NCI-H460 (cell line): Measurements from ENCODE around the gene EPC1. TPM values are rescaled to one million over a fixed set of nuclear protein-coding genes. Genes with fewer than 3 reads are reported as not detected.
"Not testable (repeated sequence)": the region's sequence is repeated elsewhere in the genome, so short reads cannot be mapped to it uniquely, and the experiment has no call there.

Experiments used
- DNase-seq: peaks from one replicate; pipeline ENCODE4 v3.0.0-alpha.2; 2016; ENCODE audit warnings: low read depth; ENCODE audit errors: extremely low read depth
- small RNA-seq, 2 experiments: library from RNA; depleted of rRNA; stranded (forward); fragments of <200 nt; gene quantifications; one replicate each; pipeline ENCODE3, GENCODE V24; 2014
- total RNA-seq: library from RNA; depleted of rRNA; stranded (reverse); fragments of >200 nt; shearing (Covaris generic); gene quantifications from 2 replicates; pipeline ENCODE4 v1.2.3, GENCODE V29; 2014; rRNA removed

EPC1 gene
- total RNA-seq, 1 experiment from 2014 or later, result 14.4 TPM

- DNase-seq, result no peak
Measured at GRCh38 chr10:32240471-32240870, 106.5 kb downstream of the EPC1 start.

GRCh38 chr10:32239769-32240168 lies 107.2 kb downstream of the EPC1 start:
- no peak for DNase-seq

GRCh38 chr10:32237644-32238345 lies 109.2 kb downstream of the EPC1 start:
- no peak for DNase-seq

- DNase-seq, result no peak
Measured at GRCh38 chr10:32234471-32234870, 112.5 kb downstream of the EPC1 start.

- not testable (repeated sequence) for DNase-seq
Measured at GRCh38 chr10:32233375-32233774, 113.6 kb downstream of the EPC1 start.

GRCh38 chr10:32232378-32232777 lies 114.6 kb downstream of the EPC1 start:
- no peak for DNase-seq

- DNase-seq, result not testable (repeated sequence)
Measured at GRCh38 chr10:32229788-32230187, 117.2 kb downstream of the EPC1 start.

- no peak for DNase-seq
Measured at GRCh38 chr10:32229170-32229569, 117.8 kb downstream of the EPC1 start.

GRCh38 chr10:32227802-32228201 lies 119.2 kb downstream of the EPC1 start:
- DNase-seq, result no peak

- DNase-seq, result no peak
Measured at GRCh38 chr10:32226624-32227023, 120.3 kb downstream of the EPC1 start.

- no peak for DNase-seq
Measured at GRCh38 chr10:32225976-32226375, 121.0 kb downstream of the EPC1 start.

GRCh38 chr10:32222376-32222775 lies 124.6 kb downstream of the EPC1 start:
- not testable (repeated sequence) for DNase-seq

- DNase-seq, result not testable (repeated sequence)
Measured at GRCh38 chr10:32219156-32219555, 127.8 kb downstream of the EPC1 start.

GRCh38 chr10:32218206-32219044 lies 128.5 kb downstream of the EPC1 start:
- not testable (repeated sequence) for DNase-seq

Small RNA genes lying within 50 kb of the gene (small RNA-seq; reads per million reads assigned to genes)
- 0 reads per million in 2 experiments for gene RNU6-1244P

Other genes starting within 250 kb of the EPC1 start
- gene CCDC7, start 99.0 kb upstream of the EPC1 start, total RNA-seq, result 5.4 and 6.9 TPM in 2 replicates